WTC11 (cell line): Measurements from ENCODE around the gene CARM1. TPM values are rescaled to one million over a fixed set of nuclear protein-coding genes. Genes with fewer than 3 reads are reported as not detected.
A peak's percentile ranks its signal among the peaks of the same experiment; 100 is the strongest.

Experiments
- CREB1 ChIP-seq: sonication (generic); formaldehyde crosslinking; IDR thresholded peaks from 2 replicates; pipeline ENCODE4 v1.8.0; 2023; ENCODE audit warnings: mild to moderate bottlenecking, missing genetic modification reagents
- EMX1 ChIP-seq: fragments of 250-450 bp; sonication (Bioruptor Pico); IDR thresholded peaks from 2 replicates; pipeline ENCODE4 v1.8.0; 2021; ENCODE audit warnings: mild to moderate bottlenecking
- ESRRA ChIP-seq: sonication (generic); formaldehyde crosslinking; IDR thresholded peaks from 2 replicates; pipeline ENCODE4 v1.8.1; 2022; ENCODE audit warnings: mild to moderate bottlenecking, missing genetic modification reagents, borderline replicate concordance
- FOXK1 ChIP-seq: sonication (generic); formaldehyde crosslinking; IDR thresholded peaks from 2 replicates; pipeline ENCODE4 v1.8.0; 2022; ENCODE audit warnings: mild to moderate bottlenecking, moderate library complexity, missing genetic modification reagents
- HMGA2 ChIP-seq: fragments of 250-450 bp; sonication (Bioruptor Pico); IDR thresholded peaks from 2 replicates; pipeline ENCODE4 v1.4.0; 2021; ENCODE audit warnings: mild to moderate bottlenecking, moderate library complexity
- JAZF1 ChIP-seq: fragments of 250-450 bp; sonication (Bioruptor Pico); IDR thresholded peaks from 2 replicates; pipeline ENCODE4 v1.9.0; 2021; ENCODE audit warnings: moderate library complexity, mild to moderate bottlenecking, inconsistent platforms
- SMAD3 ChIP-seq: sonication (generic); formaldehyde crosslinking; IDR thresholded peaks from 2 replicates; pipeline ENCODE4 v1.8.0; 2022; ENCODE audit warnings: missing genetic modification reagents, mild to moderate bottlenecking, borderline replicate concordance
- SOX15 ChIP-seq: fragments of 250-450 bp; sonication (Bioruptor Pico); IDR thresholded peaks from 2 replicates; pipeline ENCODE4 v1.9.0; 2021; ENCODE audit warnings: mild to moderate bottlenecking
- ZNF121 ChIP-seq: sonication (generic); formaldehyde crosslinking; IDR thresholded peaks from 2 replicates; pipeline ENCODE4 v1.8.0; 2023; ENCODE audit warnings: missing genetic modification reagents
- total RNA-seq: library from RNA; stranded (reverse); gene quantifications from 3 replicates; pipeline ENCODE4 v1.2.3, GENCODE V29; 2021
- TF ChIP-seq, protein P1 (sequence below): sonication (generic); formaldehyde crosslinking; IDR thresholded peaks from 2 replicates; pipeline ENCODE4 v1.8.1; 2022; ENCODE audit warnings: low read depth, mild to moderate bottlenecking, moderate library complexity, missing genetic modification reagents, borderline replicate concordance
- TF ChIP-seq, protein P2 (sequence below): fragments of 250-450 bp; sonication (Bioruptor Pico); IDR thresholded peaks from 2 replicates; pipeline ENCODE4 v1.9.0; 2021; ENCODE audit warnings: moderate library complexity, mild to moderate bottlenecking, inconsistent platforms, borderline replicate concordance
- TF ChIP-seq, protein P3 (sequence below): sonication (generic); formaldehyde crosslinking; conservative IDR thresholded peaks from 2 replicates; pipeline ENCODE4 v1.8.1; 2022; ENCODE audit warnings: mild to moderate bottlenecking, missing genetic modification reagents
- TF ChIP-seq, protein P4 (sequence below): sonication (generic); formaldehyde crosslinking; IDR thresholded peaks from 2 replicates; pipeline ENCODE4 v1.8.1; 2023; ENCODE audit warnings: mild to moderate bottlenecking, missing genetic modification reagents, borderline replicate concordance
- TF ChIP-seq, protein P5 (sequence below): sonication (generic); formaldehyde crosslinking; IDR thresholded peaks from 2 replicates; pipeline ENCODE4 v1.8.0; 2022; ENCODE audit warnings: mild to moderate bottlenecking, missing genetic modification reagents
- TF ChIP-seq, protein P6 (sequence below): sonication (generic); formaldehyde crosslinking; IDR thresholded peaks from 2 replicates; pipeline ENCODE4 v1.8.1; 2022; ENCODE audit warnings: missing genetic modification reagents, borderline replicate concordance
- TF ChIP-seq, protein P7 (sequence below): sonication (generic); formaldehyde crosslinking; IDR thresholded peaks from 2 replicates; pipeline ENCODE4 v1.8.0; 2022; ENCODE audit warnings: missing genetic modification reagents
- TF ChIP-seq, protein P8 (sequence below): fragments of 250-450 bp; sonication (Bioruptor Pico); IDR thresholded peaks from 2 replicates; pipeline ENCODE4 v1.9.0; 2021; ENCODE audit warnings: mild to moderate bottlenecking
- TF ChIP-seq, protein P9 (sequence below): sonication (generic); formaldehyde crosslinking; IDR thresholded peaks from 2 replicates; pipeline ENCODE4 v1.8.0; 2023; ENCODE audit warnings: missing genetic modification reagents, mild to moderate bottlenecking, borderline replicate concordance

CARM1 gene
- total RNA-seq, 1 experiment from 2014 or later, result 125 TPM

DNA sequence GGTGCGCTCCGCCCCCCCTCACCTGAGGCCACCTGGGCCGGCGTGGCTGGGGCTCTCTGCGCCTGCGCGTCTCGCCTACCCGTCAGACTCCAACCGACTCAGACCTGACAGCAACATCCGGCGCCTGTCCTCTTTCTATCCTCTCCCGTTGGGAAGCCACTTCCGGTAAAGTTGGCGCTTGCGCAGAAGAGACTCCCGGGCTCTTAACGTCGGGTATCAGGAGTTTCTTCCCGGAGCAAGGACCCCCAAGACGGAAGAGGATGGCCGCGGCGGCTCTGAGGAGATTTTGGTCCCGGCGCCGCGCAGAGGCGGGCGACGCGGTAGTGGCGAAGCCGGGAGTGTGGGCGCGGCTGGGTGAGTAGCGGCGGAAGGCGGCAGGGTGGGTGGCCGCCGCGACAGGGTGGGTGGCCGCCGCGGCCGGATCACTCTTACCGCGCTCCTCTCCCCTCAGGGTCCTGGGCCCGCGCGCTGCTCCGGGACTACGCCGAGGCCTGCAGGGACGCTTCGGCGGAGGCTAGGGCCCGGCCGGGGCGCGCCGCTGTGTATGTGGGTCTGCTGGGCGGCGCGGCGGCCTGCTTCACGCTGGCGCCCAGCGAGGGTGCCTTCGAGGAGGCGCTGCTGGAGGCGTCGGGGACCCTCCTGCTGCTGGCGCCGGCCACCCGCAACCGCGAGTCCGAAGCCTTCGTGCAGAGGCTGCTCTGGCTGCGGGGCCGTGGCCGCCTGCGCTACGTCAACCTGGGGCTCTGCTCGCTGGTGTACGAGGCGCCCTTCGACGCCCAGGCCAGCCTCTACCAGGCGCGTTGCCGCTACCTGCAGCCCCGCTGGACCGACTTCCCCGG is 57.4 kb downstream of the CARM1 start, which contains the start of the genes TIMM29 and YIPF2 (continued):
- TF ChIP-seq ESRRA, result no peak
- TF ChIP-seq, protein P1, sequence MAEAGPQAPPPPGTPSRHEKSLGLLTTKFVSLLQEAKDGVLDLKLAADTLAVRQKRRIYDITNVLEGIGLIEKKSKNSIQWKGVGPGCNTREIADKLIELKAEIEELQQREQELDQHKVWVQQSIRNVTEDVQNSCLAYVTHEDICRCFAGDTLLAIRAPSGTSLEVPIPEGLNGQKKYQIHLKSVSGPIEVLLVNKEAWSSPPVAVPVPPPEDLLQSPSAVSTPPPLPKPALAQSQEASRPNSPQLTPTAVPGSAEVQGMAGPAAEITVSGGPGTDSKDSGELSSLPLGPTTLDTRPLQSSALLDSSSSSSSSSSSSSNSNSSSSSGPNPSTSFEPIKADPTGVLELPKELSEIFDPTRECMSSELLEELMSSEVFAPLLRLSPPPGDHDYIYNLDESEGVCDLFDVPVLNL, result no peak; the same call in 1 of the 2 replicates
- TF ChIP-seq SOX15 (CRISPR knock-in tag), result no peak
- no peak for TF ChIP-seq SMAD3 (CRISPR knock-in tag)
- no peak for TF ChIP-seq HMGA2 (CRISPR knock-in tag)
- TF ChIP-seq, protein P2, sequence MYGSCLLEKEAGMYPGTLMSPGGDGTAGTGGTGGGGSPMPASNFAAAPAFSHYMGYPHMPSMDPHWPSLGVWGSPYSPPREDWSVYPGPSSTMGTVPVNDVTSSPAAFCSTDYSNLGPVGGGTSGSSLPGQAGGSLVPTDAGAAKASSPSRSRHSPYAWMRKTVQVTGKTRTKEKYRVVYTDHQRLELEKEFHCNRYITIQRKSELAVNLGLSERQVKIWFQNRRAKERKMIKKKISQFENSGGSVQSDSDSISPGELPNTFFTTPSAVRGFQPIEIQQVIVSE (CRISPR knock-in tag), result no peak
- TF ChIP-seq, protein P3, sequence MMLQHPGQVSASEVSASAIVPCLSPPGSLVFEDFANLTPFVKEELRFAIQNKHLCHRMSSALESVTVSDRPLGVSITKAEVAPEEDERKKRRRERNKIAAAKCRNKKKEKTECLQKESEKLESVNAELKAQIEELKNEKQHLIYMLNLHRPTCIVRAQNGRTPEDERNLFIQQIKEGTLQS, result no peak
- TF ChIP-seq, protein P4, sequence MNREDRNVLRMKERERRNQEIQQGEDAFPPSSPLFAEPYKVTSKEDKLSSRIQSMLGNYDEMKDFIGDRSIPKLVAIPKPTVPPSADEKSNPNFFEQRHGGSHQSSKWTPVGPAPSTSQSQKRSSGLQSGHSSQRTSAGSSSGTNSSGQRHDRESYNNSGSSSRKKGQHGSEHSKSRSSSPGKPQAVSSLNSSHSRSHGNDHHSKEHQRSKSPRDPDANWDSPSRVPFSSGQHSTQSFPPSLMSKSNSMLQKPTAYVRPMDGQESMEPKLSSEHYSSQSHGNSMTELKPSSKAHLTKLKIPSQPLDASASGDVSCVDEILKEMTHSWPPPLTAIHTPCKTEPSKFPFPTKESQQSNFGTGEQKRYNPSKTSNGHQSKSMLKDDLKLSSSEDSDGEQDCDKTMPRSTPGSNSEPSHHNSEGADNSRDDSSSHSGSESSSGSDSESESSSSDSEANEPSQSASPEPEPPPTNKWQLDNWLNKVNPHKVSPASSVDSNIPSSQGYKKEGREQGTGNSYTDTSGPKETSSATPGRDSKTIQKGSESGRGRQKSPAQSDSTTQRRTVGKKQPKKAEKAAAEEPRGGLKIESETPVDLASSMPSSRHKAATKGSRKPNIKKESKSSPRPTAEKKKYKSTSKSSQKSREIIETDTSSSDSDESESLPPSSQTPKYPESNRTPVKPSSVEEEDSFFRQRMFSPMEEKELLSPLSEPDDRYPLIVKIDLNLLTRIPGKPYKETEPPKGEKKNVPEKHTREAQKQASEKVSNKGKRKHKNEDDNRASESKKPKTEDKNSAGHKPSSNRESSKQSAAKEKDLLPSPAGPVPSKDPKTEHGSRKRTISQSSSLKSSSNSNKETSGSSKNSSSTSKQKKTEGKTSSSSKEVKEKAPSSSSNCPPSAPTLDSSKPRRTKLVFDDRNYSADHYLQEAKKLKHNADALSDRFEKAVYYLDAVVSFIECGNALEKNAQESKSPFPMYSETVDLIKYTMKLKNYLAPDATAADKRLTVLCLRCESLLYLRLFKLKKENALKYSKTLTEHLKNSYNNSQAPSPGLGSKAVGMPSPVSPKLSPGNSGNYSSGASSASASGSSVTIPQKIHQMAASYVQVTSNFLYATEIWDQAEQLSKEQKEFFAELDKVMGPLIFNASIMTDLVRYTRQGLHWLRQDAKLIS (CRISPR knock-in tag), result no peak
- TF ChIP-seq, protein P5, sequence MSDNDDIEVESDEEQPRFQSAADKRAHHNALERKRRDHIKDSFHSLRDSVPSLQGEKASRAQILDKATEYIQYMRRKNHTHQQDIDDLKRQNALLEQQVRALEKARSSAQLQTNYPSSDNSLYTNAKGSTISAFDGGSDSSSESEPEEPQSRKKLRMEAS (CRISPR knock-in tag), result no peak; the same call in none of the 2 replicates
- TF ChIP-seq, protein P6, sequence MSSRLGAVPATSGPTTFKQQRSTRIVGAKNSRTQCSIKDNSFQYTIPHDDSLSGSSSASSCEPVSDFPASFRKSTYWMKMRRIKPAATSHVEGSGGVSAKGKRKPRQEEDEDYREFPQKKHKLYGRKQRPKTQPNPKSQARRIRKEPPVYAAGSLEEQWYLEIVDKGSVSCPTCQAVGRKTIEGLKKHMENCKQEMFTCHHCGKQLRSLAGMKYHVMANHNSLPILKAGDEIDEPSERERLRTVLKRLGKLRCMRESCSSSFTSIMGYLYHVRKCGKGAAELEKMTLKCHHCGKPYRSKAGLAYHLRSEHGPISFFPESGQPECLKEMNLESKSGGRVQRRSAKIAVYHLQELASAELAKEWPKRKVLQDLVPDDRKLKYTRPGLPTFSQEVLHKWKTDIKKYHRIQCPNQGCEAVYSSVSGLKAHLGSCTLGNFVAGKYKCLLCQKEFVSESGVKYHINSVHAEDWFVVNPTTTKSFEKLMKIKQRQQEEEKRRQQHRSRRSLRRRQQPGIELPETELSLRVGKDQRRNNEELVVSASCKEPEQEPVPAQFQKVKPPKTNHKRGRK, result no peak
- TF ChIP-seq CREB1 (CRISPR knock-in tag), result no peak
- TF ChIP-seq, protein P7, sequence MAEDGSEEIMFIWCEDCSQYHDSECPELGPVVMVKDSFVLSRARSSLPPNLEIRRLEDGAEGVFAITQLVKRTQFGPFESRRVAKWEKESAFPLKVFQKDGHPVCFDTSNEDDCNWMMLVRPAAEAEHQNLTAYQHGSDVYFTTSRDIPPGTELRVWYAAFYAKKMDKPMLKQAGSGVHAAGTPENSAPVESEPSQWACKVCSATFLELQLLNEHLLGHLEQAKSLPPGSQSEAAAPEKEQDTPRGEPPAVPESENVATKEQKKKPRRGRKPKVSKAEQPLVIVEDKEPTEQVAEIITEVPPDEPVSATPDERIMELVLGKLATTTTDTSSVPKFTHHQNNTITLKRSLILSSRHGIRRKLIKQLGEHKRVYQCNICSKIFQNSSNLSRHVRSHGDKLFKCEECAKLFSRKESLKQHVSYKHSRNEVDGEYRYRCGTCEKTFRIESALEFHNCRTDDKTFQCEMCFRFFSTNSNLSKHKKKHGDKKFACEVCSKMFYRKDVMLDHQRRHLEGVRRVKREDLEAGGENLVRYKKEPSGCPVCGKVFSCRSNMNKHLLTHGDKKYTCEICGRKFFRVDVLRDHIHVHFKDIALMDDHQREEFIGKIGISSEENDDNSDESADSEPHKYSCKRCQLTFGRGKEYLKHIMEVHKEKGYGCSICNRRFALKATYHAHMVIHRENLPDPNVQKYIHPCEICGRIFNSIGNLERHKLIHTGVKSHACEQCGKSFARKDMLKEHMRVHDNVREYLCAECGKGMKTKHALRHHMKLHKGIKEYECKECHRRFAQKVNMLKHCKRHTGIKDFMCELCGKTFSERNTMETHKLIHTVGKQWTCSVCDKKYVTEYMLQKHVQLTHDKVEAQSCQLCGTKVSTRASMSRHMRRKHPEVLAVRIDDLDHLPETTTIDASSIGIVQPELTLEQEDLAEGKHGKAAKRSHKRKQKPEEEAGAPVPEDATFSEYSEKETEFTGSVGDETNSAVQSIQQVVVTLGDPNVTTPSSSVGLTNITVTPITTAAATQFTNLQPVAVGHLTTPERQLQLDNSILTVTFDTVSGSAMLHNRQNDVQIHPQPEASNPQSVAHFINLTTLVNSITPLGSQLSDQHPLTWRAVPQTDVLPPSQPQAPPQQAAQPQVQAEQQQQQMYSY (CRISPR knock-in tag), result no peak
- TF ChIP-seq ZNF121, result no peak
- TF ChIP-seq, protein P8, sequence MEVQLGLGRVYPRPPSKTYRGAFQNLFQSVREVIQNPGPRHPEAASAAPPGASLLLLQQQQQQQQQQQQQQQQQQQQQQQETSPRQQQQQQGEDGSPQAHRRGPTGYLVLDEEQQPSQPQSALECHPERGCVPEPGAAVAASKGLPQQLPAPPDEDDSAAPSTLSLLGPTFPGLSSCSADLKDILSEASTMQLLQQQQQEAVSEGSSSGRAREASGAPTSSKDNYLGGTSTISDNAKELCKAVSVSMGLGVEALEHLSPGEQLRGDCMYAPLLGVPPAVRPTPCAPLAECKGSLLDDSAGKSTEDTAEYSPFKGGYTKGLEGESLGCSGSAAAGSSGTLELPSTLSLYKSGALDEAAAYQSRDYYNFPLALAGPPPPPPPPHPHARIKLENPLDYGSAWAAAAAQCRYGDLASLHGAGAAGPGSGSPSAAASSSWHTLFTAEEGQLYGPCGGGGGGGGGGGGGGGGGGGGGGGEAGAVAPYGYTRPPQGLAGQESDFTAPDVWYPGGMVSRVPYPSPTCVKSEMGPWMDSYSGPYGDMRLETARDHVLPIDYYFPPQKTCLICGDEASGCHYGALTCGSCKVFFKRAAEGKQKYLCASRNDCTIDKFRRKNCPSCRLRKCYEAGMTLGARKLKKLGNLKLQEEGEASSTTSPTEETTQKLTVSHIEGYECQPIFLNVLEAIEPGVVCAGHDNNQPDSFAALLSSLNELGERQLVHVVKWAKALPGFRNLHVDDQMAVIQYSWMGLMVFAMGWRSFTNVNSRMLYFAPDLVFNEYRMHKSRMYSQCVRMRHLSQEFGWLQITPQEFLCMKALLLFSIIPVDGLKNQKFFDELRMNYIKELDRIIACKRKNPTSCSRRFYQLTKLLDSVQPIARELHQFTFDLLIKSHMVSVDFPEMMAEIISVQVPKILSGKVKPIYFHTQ (CRISPR knock-in tag), result no peak
- no peak for TF ChIP-seq JAZF1
- TF ChIP-seq FOXK1 (CRISPR knock-in tag), result peak; percentile 99
- no peak for TF ChIP-seq EMX1
- TF ChIP-seq, protein P9, sequence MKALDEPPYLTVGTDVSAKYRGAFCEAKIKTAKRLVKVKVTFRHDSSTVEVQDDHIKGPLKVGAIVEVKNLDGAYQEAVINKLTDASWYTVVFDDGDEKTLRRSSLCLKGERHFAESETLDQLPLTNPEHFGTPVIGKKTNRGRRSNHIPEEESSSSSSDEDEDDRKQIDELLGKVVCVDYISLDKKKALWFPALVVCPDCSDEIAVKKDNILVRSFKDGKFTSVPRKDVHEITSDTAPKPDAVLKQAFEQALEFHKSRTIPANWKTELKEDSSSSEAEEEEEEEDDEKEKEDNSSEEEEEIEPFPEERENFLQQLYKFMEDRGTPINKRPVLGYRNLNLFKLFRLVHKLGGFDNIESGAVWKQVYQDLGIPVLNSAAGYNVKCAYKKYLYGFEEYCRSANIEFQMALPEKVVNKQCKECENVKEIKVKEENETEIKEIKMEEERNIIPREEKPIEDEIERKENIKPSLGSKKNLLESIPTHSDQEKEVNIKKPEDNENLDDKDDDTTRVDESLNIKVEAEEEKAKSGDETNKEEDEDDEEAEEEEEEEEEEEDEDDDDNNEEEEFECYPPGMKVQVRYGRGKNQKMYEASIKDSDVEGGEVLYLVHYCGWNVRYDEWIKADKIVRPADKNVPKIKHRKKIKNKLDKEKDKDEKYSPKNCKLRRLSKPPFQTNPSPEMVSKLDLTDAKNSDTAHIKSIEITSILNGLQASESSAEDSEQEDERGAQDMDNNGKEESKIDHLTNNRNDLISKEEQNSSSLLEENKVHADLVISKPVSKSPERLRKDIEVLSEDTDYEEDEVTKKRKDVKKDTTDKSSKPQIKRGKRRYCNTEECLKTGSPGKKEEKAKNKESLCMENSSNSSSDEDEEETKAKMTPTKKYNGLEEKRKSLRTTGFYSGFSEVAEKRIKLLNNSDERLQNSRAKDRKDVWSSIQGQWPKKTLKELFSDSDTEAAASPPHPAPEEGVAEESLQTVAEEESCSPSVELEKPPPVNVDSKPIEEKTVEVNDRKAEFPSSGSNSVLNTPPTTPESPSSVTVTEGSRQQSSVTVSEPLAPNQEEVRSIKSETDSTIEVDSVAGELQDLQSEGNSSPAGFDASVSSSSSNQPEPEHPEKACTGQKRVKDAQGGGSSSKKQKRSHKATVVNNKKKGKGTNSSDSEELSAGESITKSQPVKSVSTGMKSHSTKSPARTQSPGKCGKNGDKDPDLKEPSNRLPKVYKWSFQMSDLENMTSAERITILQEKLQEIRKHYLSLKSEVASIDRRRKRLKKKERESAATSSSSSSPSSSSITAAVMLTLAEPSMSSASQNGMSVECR (CRISPR knock-in tag), result no peak; the same call in 1 of the 2 replicates
